GM12878 (cell line): ENCODE results near the gene TET3. TPM values are rescaled to one million over a fixed set of nuclear protein-coding genes. Genes with fewer than 3 reads are reported as not detected.
A peak's percentile ranks its signal among the peaks of the same experiment; 100 is the strongest.

Experiments used
- ATAC-seq: fragments of 200-7000 bp; cut with Tn5 transposase; 3 replicates; pipeline ENCODE4 v1.9.1; 2020; ENCODE audit warnings: mild to moderate bottlenecking, moderate library complexity
- BruUV-seq: library from RNA; stranded (reverse); fragments of 400-500 nt; replicated peaks from 2 replicates; lab custom pipeline; 2021; lab: Mats Ljungman, UMichigan
- CTCF ChIA-PET: fragments of 300-600 bp; sonication (Branson Sonifier 250); formaldehyde crosslinking; extraction: SDS; loops from one replicate; lab custom pipeline; 2021; ENCODE audit warnings: inconsistent platforms; lab: Yijun Ruan, JAX
- POLR2A ChIA-PET: fragments of 350-600 bp; formaldehyde crosslinking; extraction: SDS; loops from one replicate; lab custom pipeline; 2021; ENCODE audit warnings: inconsistent platforms; lab: Charles Lee
- RAD21 ChIA-PET: fragments of 300-600 bp; sonication (Branson Sonifier 250); formaldehyde crosslinking; loops from one replicate; lab custom pipeline; 2023; ENCODE audit warnings: antibody characterized with exemption; ENCODE audit not compliant: unreplicated experiment; lab: Charles Lee
- SMC1A ChIA-PET: fragments of 300-600 bp; sonication (Branson Sonifier 250); formaldehyde crosslinking; loops from one replicate; lab custom pipeline; 2023; ENCODE audit not compliant: unreplicated experiment, uncharacterized antibody; lab: Charles Lee
- DNase-seq: peaks from one replicate; pipeline ENCODE4 v3.0.0-alpha.2; 2011; ENCODE audit warnings: low read depth, low spot score
- FAIRE-seq: peaks from 3 replicates; lab custom pipeline; 2011; peaks lifted over from hg19 to GRCh38; lab: Jason Lieb, UNC
- H2AFZ ChIP-seq: 2 replicates; pipeline ENCODE4 v1.6.0; 2011; ENCODE audit warnings: low read depth, low read length, control low read depth; ENCODE audit not compliant: control insufficient read depth
- H3K27ac ChIP-seq: 2 replicates; pipeline ENCODE4 v1.5.1; 2011; ENCODE audit warnings: control low read depth; ENCODE audit not compliant: control insufficient read depth, insufficient read depth
- H3K27me3 ChIP-seq, 2 experiments: replicated peaks in 1 of 2; 2 replicates each; pipeline versions ENCODE4 v1.6.0 to v1.6.1; 2011; ENCODE audit warnings: low read length in 1 of 2; ENCODE audit not compliant: control insufficient read depth in 2 of 2, insufficient read depth in 2 of 2
- H3K36me3 ChIP-seq, 2 experiments: 2 replicates each; pipeline ENCODE4 v1.5.1; 2011; ENCODE audit warnings: low read length in 1 of 2; ENCODE audit not compliant: control insufficient read depth in 2 of 2, insufficient read depth in 2 of 2
- H3K4me1 ChIP-seq: 2 replicates; pipeline ENCODE4 v1.6.1; 2011; ENCODE audit warnings: mild to moderate bottlenecking, low read length, moderate library complexity, mixed read lengths; ENCODE audit not compliant: control insufficient read depth, insufficient read depth
- H3K4me2 ChIP-seq: 2 replicates; pipeline ENCODE4 v1.6.0; 2011; ENCODE audit warnings: control low read depth; ENCODE audit not compliant: control insufficient read depth, insufficient read depth
- H3K4me3 ChIP-seq: fragments of 200-600 bp; sonication (generic); 2 replicates; pipeline ENCODE4 v1.5.1; 2016
- H3K79me2 ChIP-seq: 2 replicates; pipeline ENCODE4 v1.6.0; 2011; ENCODE audit warnings: low read length; ENCODE audit not compliant: control insufficient read depth, insufficient read depth
- H3K9ac ChIP-seq: 2 replicates; pipeline ENCODE4 v1.8.0; 2011; ENCODE audit warnings: low read length, control low read depth, mixed read lengths; ENCODE audit not compliant: control insufficient read depth, insufficient read depth
- H3K9me3 ChIP-seq: replicated peaks from 3 replicates; pipeline ENCODE4 v1.5.1; 2011; ENCODE audit warnings: mild to moderate bottlenecking, low read length; ENCODE audit not compliant: control insufficient read depth, insufficient read depth
- H4K20me1 ChIP-seq: 2 replicates; pipeline ENCODE4 v1.6.0; 2011; ENCODE audit not compliant: control insufficient read depth, insufficient read depth
- BHLHE40 ChIP-seq, 2 experiments: fragments of 450-650 bp in 1 of 2; IDR thresholded peaks; 2 replicates each; pipeline ENCODE4 v1.6.1; 2011 to 2017; ENCODE audit warnings: low read depth in 2 of 2, borderline replicate concordance in 1 of 2, improper control_type of control experiment in 1 of 2, low read length in 1 of 2, mild to moderate bottlenecking in 1 of 2
- HDGF ChIP-seq: fragments of 450-650 bp; IDR thresholded peaks from 2 replicates; pipeline ENCODE4 v1.6.1; 2016; ENCODE audit warnings: antibody characterized with exemption
- HSF1 ChIP-seq: fragments of 150-350 bp; IDR thresholded peaks from 2 replicates; pipeline ENCODE4 v1.6.1; 2014; ENCODE audit warnings: mild to moderate bottlenecking, low read depth, low read length
- IKZF1 ChIP-seq: fragments of 450-650 bp; conservative IDR thresholded peaks from 2 replicates; pipeline ENCODE4 v1.6.1; 2017; ENCODE audit warnings: antibody characterized with exemption, mild to moderate bottlenecking
- JUNB ChIP-seq: IDR thresholded peaks from 2 replicates; pipeline ENCODE4 v1.6.1; 2016; ENCODE audit warnings: antibody characterized with exemption, mild to moderate bottlenecking
- KLF5 ChIP-seq: fragments of 450-650 bp; IDR thresholded peaks from 2 replicates; pipeline ENCODE4 v1.6.1; 2014; ENCODE audit warnings: mild to moderate bottlenecking; ENCODE audit not compliant: partially characterized antibody
- MXI1 ChIP-seq: fragments of 150-350 bp; IDR thresholded peaks from 2 replicates; pipeline ENCODE4 v1.6.1; 2011; ENCODE audit warnings: low read depth, mild to moderate bottlenecking, inconsistent platforms, low read length, improper control_type of control experiment
- SRF ChIP-seq, 2 experiments: IDR thresholded peaks; 2 replicates each; pipeline ENCODE4 v1.6.1; 2011; ENCODE audit warnings: low read depth in 2 of 2, low read length in 2 of 2, mild to moderate bottlenecking in 1 of 2, moderate library complexity in 1 of 2
- WGBS: methylation state at CpG from one replicate; pipeline ENCODE4 v1.1.6; 2016; ENCODE audit warnings: low lambda C conversion rate; ENCODE audit not compliant: insufficient replicate concordance, insufficient coverage; ENCODE audit errors: missing lambda C conversion rate; 5-methylcytosine and 5-hydroxymethylcytosine counted together
- in situ Hi-C: fragments of 300-500 bp; cut with MboI; formaldehyde crosslinking; loops from 9 replicates; pipeline ENCODE4 v1.14.3; 2018; ENCODE audit warnings: mixed read lengths
- intact Hi-C: fragments of 100-400 bp; cut with micrococcal nuclease; formaldehyde crosslinking; loops from one replicate; pipeline ENCODE4 v1.14.2; 2022; ENCODE audit not compliant: unreplicated experiment
- polyA plus RNA-seq, 11 experiments: library from polyadenylated mRNA; depleted of rRNA in 4 of 11; unstranded in 6 of 11; stranded (reverse) in 5 of 11; fragments of >200 nt; fragmentation: Nextera tagmentation in 4 of 11; fragmentation: Illumina TruSeq in 1 of 11; extraction: Ambion mirVana in 4 of 11; extraction: Trizol in 1 of 11; gene quantifications; 1 replicate in 1 of 11; 2 replicates in 10 of 11; pipeline versions ENCODE4 v1.2.1 to v1.2.3, GENCODE V29; 2011 to 2016; ENCODE audit warnings: inconsistent platforms in 2 of 11, missing spikeins in 2 of 11, low read depth in 1 of 11
- total RNA-seq, 4 experiments: library from RNA; depleted of rRNA in 3 of 4; stranded (reverse); fragments of >200 nt in 3 of 4; fragmentation: Illumina TruSeq in 1 of 4; extraction: Trizol in 1 of 4; gene quantifications; 2 replicates each; pipeline versions ENCODE4 v1.2.1 to v1.2.3, GENCODE V29; 2013 to 2021
- TF ChIP-seq, protein P1 (sequence below): fragments of 450-650 bp; IDR thresholded peaks from 2 replicates; pipeline ENCODE4 v1.6.1; 2018; ENCODE audit warnings: mild to moderate bottlenecking, low read depth, moderate library complexity; ENCODE audit not compliant: partially characterized antibody

The TET3 gene
- total and polyA plus RNA-seq, 10 of the 15 experiments (the other 5 are each of a cell fraction or from before 2014, with no cell fraction given) = 0.77 to 25.9 (median 8.5) TPM

DNA sequence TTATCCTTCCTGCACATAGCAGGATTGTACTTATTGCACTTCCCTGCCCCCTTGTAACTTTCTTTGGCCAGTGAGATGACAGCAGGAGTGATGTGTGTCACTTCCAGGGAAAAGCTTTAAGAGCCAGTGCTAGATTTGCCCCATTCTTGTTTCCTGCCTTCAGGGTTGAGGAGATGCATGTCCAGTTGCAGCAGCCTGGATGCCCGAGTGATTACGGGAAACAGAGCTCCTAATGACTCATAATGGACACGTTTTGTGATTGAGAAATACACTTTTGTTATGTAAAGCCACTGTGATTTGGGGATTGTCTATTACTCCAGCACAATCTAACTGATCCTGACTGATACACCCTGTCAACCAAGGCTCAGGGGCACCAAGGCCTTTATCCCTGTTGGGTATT lies 5.0 kb upstream of the TET3 start:
- Histone ChIP-seq H3K4me1 (peaks cover 20% of the 10 kb centered on the region), H3K4me3 (peak overlapping the region; percentile 73), H4K20me1 (no peaks in the 10 kb centered on the region)
- in situ Hi-C loops = no loop called here
- no peak for TF ChIP-seq BHLHE40 (IDR thresholded peaks at IDR 0.05; ENCODE audit: borderline replicate concordance in 1 of 2, low read depth in 2 of 2, low read length in 1 of 2)
- 0 out of 2 replicates have a peak, but pooled peaks have one; percentile 17 for TF ChIP-seq JUNB
- TF ChIP-seq, all 136 proteins: peak for 1
- ChIA-PET CTCF (interaction anchor here (1.2 to 2.5 kb wide), 5 partner anchors 8 to 155 kb away, joined by 4 to 8 read pairs (median 4); no protein-coding TSS in a partner anchor), RAD21 (interaction anchor here (0.7 to 1.7 kb wide), 5 partner anchors 10 to 155 kb away, joined by 3 to 5 read pairs (median 3); no protein-coding TSS in a partner anchor), SMC1A (interaction anchor here (0.8 to 3.1 kb wide), 14 partner anchors 10 to 157 kb away, joined by 3 to 26 read pairs (median 4); no protein-coding TSS in a partner anchor), POLR2A (interaction anchor here (0.6 to 2.1 kb wide), 9 partner anchors 8 to 473 kb away, joined by 3 to 13 read pairs (median 4); no protein-coding TSS in a partner anchor)
- Histone ChIP-seq H3K9ac (peak overlapping the region; percentile 78; the same call in 1 of the 2 replicates), H3K79me2 (peaks cover 50% of the 10 kb centered on the region), H3K9me3 (no peaks in the 10 kb centered on the region), H3K27me3 (no peaks in the 10 kb centered on the region), H3K36me3 (no peaks in the 10 kb centered on the region), H3K4me2 (peak overlapping the region; percentile 89), H2AFZ (no peak overlapping the region), H3K27ac (no peak overlapping the region)
- DNase-seq (no peak), ATAC-seq (no peak), FAIRE-seq (no peak)
- no TSS peak for BruUV-seq
- intact Hi-C loops = loop anchor here (10.0 kb wide), 1 partner anchor 155 kb away; the partner anchor contains the start of gene STAMBP
- WGBS = 65% methylated on average over 3 of the region's 3 CpGs

- intact Hi-C loops = loop anchor here (10.0 kb wide), 1 partner anchor 156 kb away; the partner anchor contains the start of gene STAMBP
- no TSS peak for BruUV-seq
- RAD21 ChIA-PET = interaction anchor here (0.7 to 4.4 kb wide), 9 partner anchors 9 to 156 kb away, joined by 3 to 23 read pairs (median 3); no protein-coding TSS in a partner anchor
- TF ChIP-seq KLF5 = no peak
- no peak for TF ChIP-seq MXI1
- TF ChIP-seq, protein P1, sequence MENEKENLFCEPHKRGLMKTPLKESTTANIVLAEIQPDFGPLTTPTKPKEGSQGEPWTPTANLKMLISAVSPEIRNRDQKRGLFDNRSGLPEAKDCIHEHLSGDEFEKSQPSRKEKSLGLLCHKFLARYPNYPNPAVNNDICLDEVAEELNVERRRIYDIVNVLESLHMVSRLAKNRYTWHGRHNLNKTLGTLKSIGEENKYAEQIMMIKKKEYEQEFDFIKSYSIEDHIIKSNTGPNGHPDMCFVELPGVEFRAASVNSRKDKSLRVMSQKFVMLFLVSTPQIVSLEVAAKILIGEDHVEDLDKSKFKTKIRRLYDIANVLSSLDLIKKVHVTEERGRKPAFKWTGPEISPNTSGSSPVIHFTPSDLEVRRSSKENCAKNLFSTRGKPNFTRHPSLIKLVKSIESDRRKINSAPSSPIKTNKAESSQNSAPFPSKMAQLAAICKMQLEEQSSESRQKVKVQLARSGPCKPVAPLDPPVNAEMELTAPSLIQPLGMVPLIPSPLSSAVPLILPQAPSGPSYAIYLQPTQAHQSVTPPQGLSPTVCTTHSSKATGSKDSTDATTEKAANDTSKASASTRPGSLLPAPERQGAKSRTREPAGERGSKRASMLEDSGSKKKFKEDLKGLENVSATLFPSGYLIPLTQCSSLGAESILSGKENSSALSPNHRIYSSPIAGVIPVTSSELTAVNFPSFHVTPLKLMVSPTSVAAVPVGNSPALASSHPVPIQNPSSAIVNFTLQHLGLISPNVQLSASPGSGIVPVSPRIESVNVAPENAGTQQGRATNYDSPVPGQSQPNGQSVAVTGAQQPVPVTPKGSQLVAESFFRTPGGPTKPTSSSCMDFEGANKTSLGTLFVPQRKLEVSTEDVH = no peak
- TF ChIP-seq HDGF = no peak
- TF ChIP-seq IKZF1 = no peak
- TF ChIP-seq SRF (IDR thresholded peaks at IDR 0.05; ENCODE audit: low read depth in 2 of 2, low read length in 2 of 2) = no peak
- TF ChIP-seq HSF1 = no peak
These were observed 4.1 kb upstream of the TET3 start for GRCh38 chr2:73980566-73980965.

More at GRCh38 chr2:73980566-73980965, 4.1 kb upstream of the TET3 start:
- Histone ChIP-seq H3K27me3 (no peaks in the 10 kb centered on the region), H3K79me2 (peaks cover 52% of the 10 kb centered on the region), H3K4me3 (peak overlapping the region; percentile 73), H3K9ac (peak overlapping the region; percentile 78), H4K20me1 (no peaks in the 10 kb centered on the region), H3K9me3 (no peaks in the 10 kb centered on the region), H2AFZ (peak overlapping the region; percentile 87), H3K27ac (peak overlapping the region; percentile 57), H3K36me3 (no peaks in the 10 kb centered on the region), H3K4me1 (peaks cover 20% of the 10 kb centered on the region), H3K4me2 (peak overlapping the region; percentile 89)
- ChIA-PET CTCF (interaction anchor here (1.4 to 2.5 kb wide), 3 partner anchors 11 to 156 kb away, joined by 4 to 7 read pairs (median 5); no protein-coding TSS in a partner anchor), SMC1A (interaction anchor here (0.9 to 3.1 kb wide), 11 partner anchors 11 to 158 kb away, joined by 3 to 26 read pairs (median 3); partner anchors contain the start of gene DGUOK), POLR2A (interaction anchor here (0.7 to 3.6 kb wide), 5 partner anchors 8 to 50 kb away, joined by 3 to 19 read pairs (median 6); no protein-coding TSS in a partner anchor)
- no peak for FAIRE-seq
- no peak for ATAC-seq
- 34% methylated on average over 2 of the region's 2 CpGs for WGBS
- DNase-seq = no peak
- in situ Hi-C loops = no loop called here
